ENCODE results near the gene FAR1. TPM values are rescaled to one million over a fixed set of nuclear protein-coding genes. Genes with fewer than 3 reads are reported as not detected.
"Not testable (repeated sequence)": the region's sequence is repeated elsewhere in the genome, so short reads cannot be mapped to it uniquely, and the experiment has no call there.

Gene FAR1
- total RNA-seq, 1 donor from 2014 or later: 59.7 TPM

DNA sequence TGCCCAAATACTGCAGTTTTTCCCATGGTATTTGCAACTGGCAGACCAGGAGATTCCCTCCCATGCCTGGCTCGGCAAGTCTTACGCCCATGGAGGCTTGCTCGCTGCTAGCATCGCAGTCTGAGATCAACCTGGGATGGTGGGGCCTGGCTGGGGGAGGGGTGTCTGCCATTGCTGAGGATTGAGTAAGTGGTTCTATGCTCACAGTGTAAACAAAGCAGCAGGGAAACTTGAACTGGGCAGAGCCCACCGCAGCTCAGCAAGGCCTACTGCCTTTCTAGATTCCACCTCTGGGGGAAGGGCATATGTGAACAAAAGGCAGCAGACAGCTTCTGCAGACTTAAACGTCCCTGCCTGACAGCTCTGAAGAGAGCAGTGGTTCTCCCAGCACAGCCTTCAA, 17.0 kb upstream of the FAR1 start:
- intact Hi-C loops (cut with micrococcal nuclease); H3K9me3 Mint-ChIP-seq; H3K4me3 Mint-ChIP-seq (ENCODE audit: low read depth); H3K27ac Mint-ChIP-seq; H3K36me3 Mint-ChIP-seq (ENCODE audit: low read depth); H3K4me1 Mint-ChIP-seq (ENCODE audit: low read depth); DNase-seq (ENCODE audit: low spot score): not testable (repeated sequence)
- H3K27me3 Mint-ChIP-seq (ENCODE audit: low read depth): peaks cover 23% of the 10 kb centered on the region

GRCh38 chr11:13661074-13661623, 7.3 kb upstream of the FAR1 start:
- no peak for DNase-seq (ENCODE audit: low spot score)
- H3K9me3 Mint-ChIP-seq: peaks cover 7% of the 10 kb centered on the region
- no peak overlapping the region for H3K4me3 Mint-ChIP-seq (ENCODE audit: low read depth)
- no peaks in the 10 kb centered on the region for H3K36me3 Mint-ChIP-seq (ENCODE audit: low read depth)
- intact Hi-C loops (cut with micrococcal nuclease): no loop called here
- no peak overlapping the region for H3K27ac Mint-ChIP-seq
- peaks cover 17% of the 10 kb centered on the region for H3K27me3 Mint-ChIP-seq (ENCODE audit: low read depth)
- H3K4me1 Mint-ChIP-seq (ENCODE audit: low read depth): no peaks in the 10 kb centered on the region

DNA sequence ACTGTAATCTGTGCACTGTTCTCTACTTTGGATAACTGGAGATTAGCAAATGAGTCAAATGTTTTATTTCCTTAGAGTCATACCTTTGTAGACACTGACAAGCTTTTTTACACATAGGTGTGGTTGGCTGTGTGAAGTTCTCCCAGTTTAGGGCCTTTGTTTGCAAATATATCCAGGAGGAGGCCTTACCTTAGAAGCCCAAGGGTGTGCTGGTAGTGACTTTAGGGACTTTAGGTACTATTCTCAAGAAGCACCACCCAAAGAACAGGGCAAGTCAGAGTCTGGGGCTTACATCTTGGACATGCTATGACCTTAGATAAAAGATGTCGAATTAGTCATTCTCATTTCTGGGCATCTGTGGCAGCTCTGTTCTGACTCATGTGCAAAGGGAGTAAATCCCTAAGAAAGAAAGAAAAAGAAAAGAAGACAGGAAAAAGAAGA, 4.8 kb upstream of the FAR1 start:
- intact Hi-C loops (cut with micrococcal nuclease): no loop called here
- H3K36me3 Mint-ChIP-seq (ENCODE audit: low read depth): peaks cover 3% of the 10 kb centered on the region
- peaks cover 6% of the 10 kb centered on the region for H3K9me3 Mint-ChIP-seq
- H3K4me3 Mint-ChIP-seq (ENCODE audit: low read depth): no peak overlapping the region
- peaks cover 7% of the 10 kb centered on the region for H3K4me1 Mint-ChIP-seq (ENCODE audit: low read depth)
- no peak for DNase-seq (ENCODE audit: low spot score)
- no peak overlapping the region for H3K27ac Mint-ChIP-seq
- peaks cover 14% of the 10 kb centered on the region for H3K27me3 Mint-ChIP-seq (ENCODE audit: low read depth)

GRCh38 chr11:13664351-13664750, 4.1 kb upstream of the FAR1 start:
- Mint-ChIP-seq H3K27me3 (ENCODE audit: low read depth) (peaks cover 14% of the 10 kb centered on the region), H3K4me3 (ENCODE audit: low read depth) (no peak overlapping the region), H3K4me1 (ENCODE audit: low read depth) (peaks cover 9% of the 10 kb centered on the region), H3K36me3 (ENCODE audit: low read depth) (peaks cover 6% of the 10 kb centered on the region), H3K9me3 (no peaks in the 10 kb centered on the region), H3K27ac (no peak overlapping the region)
- no peak for DNase-seq (ENCODE audit: low spot score)
- intact Hi-C loops (cut with micrococcal nuclease): no loop called here

DNA sequence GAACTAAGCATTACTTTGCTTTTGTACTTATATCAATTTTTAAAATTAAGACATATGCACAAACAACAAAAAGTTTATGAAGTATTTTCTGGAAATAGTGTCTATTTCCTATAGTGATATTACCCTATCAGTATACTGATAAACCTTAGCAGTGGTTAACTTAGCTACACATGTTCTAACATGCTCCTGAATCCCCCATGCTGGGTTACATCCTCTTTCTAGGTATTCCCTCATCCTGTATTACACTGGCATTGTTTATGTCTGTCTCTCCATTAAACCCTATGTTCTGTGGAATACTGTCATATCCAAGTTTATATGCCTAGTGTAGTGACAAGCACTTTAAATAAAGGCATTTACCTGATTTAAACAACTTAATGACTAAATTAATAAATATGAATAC, 1.8 kb upstream of the FAR1 start:
- intact Hi-C loops (cut with micrococcal nuclease): loop anchor here (5.0 kb wide), 1 partner anchor 389 kb away; the partner anchor contains the start of gene BMAL1
- no peak overlapping the region for H3K27ac Mint-ChIP-seq
- no peak overlapping the region for H3K4me3 Mint-ChIP-seq (ENCODE audit: low read depth)
- DNase-seq (ENCODE audit: low spot score): no peak
- no peaks in the 10 kb centered on the region for H3K9me3 Mint-ChIP-seq
- peaks cover 13% of the 10 kb centered on the region for H3K27me3 Mint-ChIP-seq (ENCODE audit: low read depth)
- H3K4me1 Mint-ChIP-seq (ENCODE audit: low read depth): peaks cover 27% of the 10 kb centered on the region
- H3K36me3 Mint-ChIP-seq (ENCODE audit: low read depth): peaks cover 21% of the 10 kb centered on the region

- peaks cover 32% of the 10 kb centered on the region for H3K4me1 Mint-ChIP-seq (ENCODE audit: low read depth)
- peaks cover 11% of the 10 kb centered on the region for H3K27me3 Mint-ChIP-seq (ENCODE audit: low read depth)
- H3K36me3 Mint-ChIP-seq (ENCODE audit: low read depth): peaks cover 25% of the 10 kb centered on the region
- peak overlapping the region; percentile 81 for H3K4me3 Mint-ChIP-seq (ENCODE audit: low read depth)
- H3K9me3 Mint-ChIP-seq: no peaks in the 10 kb centered on the region
- peak overlapping the region; percentile 68 for H3K27ac Mint-ChIP-seq
- intact Hi-C loops (cut with micrococcal nuclease): loop anchor here (5.0 kb wide), 1 partner anchor 390 kb away; the partner anchor contains the start of gene BMAL1
- no peak for DNase-seq (ENCODE audit: low spot score)
These were observed 1.2 kb upstream of the FAR1 start for GRCh38 chr11:13667245-13667644.

DNA sequence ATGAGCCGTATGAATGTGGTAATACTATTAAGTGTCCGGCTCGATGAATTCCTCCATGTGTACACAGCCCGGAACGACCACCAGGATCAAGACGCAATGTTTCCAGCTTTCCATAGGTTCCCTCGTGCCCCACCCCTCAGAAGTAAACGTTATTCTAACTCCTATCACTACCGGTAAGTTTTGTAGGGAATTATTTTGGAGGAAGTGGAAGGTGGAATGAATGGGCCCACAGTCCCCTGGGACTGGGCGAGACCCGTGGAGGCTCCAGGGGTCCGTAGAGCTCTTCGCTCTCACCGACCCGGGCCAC, 720 bp upstream of the FAR1 start:
- Mint-ChIP-seq H3K36me3 (ENCODE audit: low read depth) (peaks cover 29% of the 10 kb centered on the region), H3K9me3 (no peaks in the 10 kb centered on the region), H3K4me3 (ENCODE audit: low read depth) (peak overlapping the region; percentile 81), H3K27ac (peak overlapping the region; percentile 68), H3K27me3 (ENCODE audit: low read depth) (peaks cover 10% of the 10 kb centered on the region), H3K4me1 (ENCODE audit: low read depth) (peaks cover 33% of the 10 kb centered on the region)
- DNase-seq (ENCODE audit: low spot score): no peak
- intact Hi-C loops (cut with micrococcal nuclease): loop anchor here (1.0 to 5.0 kb wide), 3 partner anchors 21 to 390 kb away; partner anchors contain the start of genes BMAL1 and BTBD10

GRCh38 chr11:13668957-13669521, 571 bp downstream of the FAR1 start:
- DNase-seq (ENCODE audit: low spot score): peak; percentile 43
- Mint-ChIP-seq H3K9me3 (no peaks in the 10 kb centered on the region), H3K27me3 (ENCODE audit: low read depth) (peaks cover 7% of the 10 kb centered on the region), H3K36me3 (ENCODE audit: low read depth) (peaks cover 34% of the 10 kb centered on the region), H3K4me1 (ENCODE audit: low read depth) (peaks cover 36% of the 10 kb centered on the region), H3K4me3 (ENCODE audit: low read depth) (peak overlapping the region; percentile 91), H3K27ac (peak overlapping the region; percentile 92)
- intact Hi-C loops (cut with micrococcal nuclease): loop anchor here (1.0 to 5.0 kb wide), 3 partner anchors 20 to 392 kb away; partner anchors contain the start of genes BMAL1 and BTBD10

DNA sequence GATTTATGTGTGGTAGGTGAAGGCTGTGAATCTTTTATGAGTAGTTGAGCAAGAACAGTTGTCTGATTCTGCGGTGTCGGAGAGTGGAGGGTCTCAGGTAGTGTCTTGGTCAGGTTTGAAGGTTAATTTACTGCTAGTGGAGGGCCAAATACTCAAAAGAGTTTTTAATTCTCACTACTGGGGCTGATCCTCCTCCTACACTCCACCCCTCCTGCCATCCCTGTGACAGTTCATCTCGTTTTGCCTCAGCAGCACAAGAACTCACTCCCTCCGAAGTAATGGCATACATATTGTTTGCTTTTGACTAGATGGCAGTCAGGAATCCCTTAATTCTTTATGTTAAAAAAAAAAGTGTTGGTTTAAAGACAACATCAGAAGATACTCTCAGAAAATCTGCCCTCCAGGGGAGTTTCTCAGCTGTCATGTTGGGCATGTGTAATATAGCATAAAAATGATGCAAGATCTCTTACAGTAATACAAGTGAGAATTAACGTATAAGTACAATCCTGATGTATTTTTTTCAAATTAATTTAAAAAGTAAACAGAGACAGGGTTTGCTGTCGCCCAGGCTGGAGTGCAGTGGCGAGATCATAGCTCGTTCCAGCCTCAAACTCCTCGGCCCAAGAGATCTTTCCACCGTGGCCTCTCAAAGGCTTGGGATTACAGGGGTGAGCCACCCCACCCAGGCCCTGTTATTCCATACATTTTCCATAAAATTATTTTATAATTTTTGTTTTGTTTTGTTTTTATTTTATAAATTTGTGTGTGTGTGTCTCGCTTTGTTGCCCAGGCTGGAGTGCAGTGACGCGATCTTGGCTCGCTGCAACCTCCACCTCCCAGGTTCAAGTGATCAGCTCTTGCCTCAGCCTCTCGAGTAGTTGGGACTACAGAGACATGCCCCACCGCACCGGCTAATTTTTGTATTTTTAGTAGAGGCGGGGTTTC, 1.3 kb downstream of the FAR1 start:
- intact Hi-C loops (cut with micrococcal nuclease): loop anchor here (2.0 to 5.0 kb wide), 3 partner anchors 19 to 393 kb away; partner anchors contain the start of gene BMAL1
- H3K4me3 Mint-ChIP-seq (ENCODE audit: low read depth): peak overlapping the region; percentile 91
- DNase-seq (ENCODE audit: low spot score): no peak
- peaks cover 36% of the 10 kb centered on the region for H3K4me1 Mint-ChIP-seq (ENCODE audit: low read depth)
- H3K27me3 Mint-ChIP-seq (ENCODE audit: low read depth): peaks cover 4% of the 10 kb centered on the region
- no peaks in the 10 kb centered on the region for H3K9me3 Mint-ChIP-seq
- H3K27ac Mint-ChIP-seq: peak overlapping the region; percentile 92
- H3K36me3 Mint-ChIP-seq (ENCODE audit: low read depth): peaks cover 37% of the 10 kb centered on the region

- intact Hi-C loops (cut with micrococcal nuclease): loop anchor here (5.0 kb wide), 1 partner anchor 35 kb away; no protein-coding TSS in a partner anchor
- Mint-ChIP-seq H3K36me3 (ENCODE audit: low read depth) (peaks cover 37% of the 10 kb centered on the region), H3K4me3 (ENCODE audit: low read depth) (no peak overlapping the region), H3K4me1 (ENCODE audit: low read depth) (peaks cover 34% of the 10 kb centered on the region), H3K9me3 (no peaks in the 10 kb centered on the region), H3K27ac (no peak overlapping the region), H3K27me3 (ENCODE audit: low read depth) (no peaks in the 10 kb centered on the region)
- DNase-seq (ENCODE audit: low spot score): no peak
These were observed 4.2 kb downstream of the FAR1 start for GRCh38 chr11:13672576-13673210.

GRCh38 chr11:13674799-13675509, 6.5 kb downstream of the FAR1 start:
- peaks cover 27% of the 10 kb centered on the region for H3K36me3 Mint-ChIP-seq (ENCODE audit: low read depth)
- H3K4me1 Mint-ChIP-seq (ENCODE audit: low read depth): peaks cover 36% of the 10 kb centered on the region
- no peaks in the 10 kb centered on the region for H3K9me3 Mint-ChIP-seq
- H3K4me3 Mint-ChIP-seq (ENCODE audit: low read depth): no peak overlapping the region
- no peak for DNase-seq (ENCODE audit: low spot score)
- H3K27me3 Mint-ChIP-seq (ENCODE audit: low read depth): no peaks in the 10 kb centered on the region
- intact Hi-C loops (cut with micrococcal nuclease): loop anchor here (5.0 kb wide), 1 partner anchor 32 kb away; no protein-coding TSS in a partner anchor
- H3K27ac Mint-ChIP-seq: no peak overlapping the region

DNA sequence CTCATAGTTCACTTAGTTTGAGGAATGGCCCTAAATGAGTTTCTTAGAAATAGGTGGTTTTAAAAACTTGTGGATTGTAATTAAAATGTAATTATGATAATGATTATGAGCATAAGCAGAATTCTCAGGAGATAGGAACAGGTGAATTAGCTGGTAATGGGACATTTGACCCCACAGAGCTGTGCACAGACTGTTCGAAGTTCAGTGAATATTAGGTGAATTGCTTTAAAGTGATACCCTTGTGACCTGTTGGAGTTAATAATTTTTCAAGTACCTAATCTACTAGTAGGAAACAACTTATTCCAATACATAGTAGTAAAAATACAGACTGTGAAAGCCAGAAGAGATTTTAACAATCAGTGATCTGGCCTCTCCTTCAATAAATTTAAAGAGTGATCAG, 8.1 kb downstream of the FAR1 start:
- Mint-ChIP-seq H3K4me1 (ENCODE audit: low read depth) (peaks cover 35% of the 10 kb centered on the region), H3K36me3 (ENCODE audit: low read depth) (peaks cover 23% of the 10 kb centered on the region), H3K27ac (no peak overlapping the region), H3K27me3 (ENCODE audit: low read depth) (no peaks in the 10 kb centered on the region), H3K4me3 (ENCODE audit: low read depth) (no peak overlapping the region), H3K9me3 (no peaks in the 10 kb centered on the region)
- no peak for DNase-seq (ENCODE audit: low spot score)
- intact Hi-C loops (cut with micrococcal nuclease): no loop called here
